ENCODE data around the gene BCL10.

BCL10 gene

GRCh38 chr1:85297855-85298629 is 21.6 kb upstream of the BCL10 start:
- peak; percentile 99 for DNase-seq (ENCODE audit: low read depth)

DNA sequence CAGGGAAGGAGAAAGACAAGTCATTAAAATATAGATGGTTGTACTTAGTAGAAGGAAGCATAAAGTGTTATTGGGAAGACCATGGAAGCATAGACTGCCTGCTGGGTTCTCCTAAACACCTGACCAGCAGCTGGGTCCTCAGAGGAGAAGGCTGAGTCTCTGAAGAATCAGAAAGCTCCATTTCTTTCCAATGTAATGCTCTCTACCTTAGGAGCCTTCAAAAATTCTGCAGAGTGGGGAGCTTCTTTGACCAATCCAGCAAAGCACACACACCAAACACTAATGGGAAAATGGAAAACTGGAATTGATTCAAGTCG is 21.1 kb upstream of the BCL10 start:
- DNase-seq (ENCODE audit: low read depth): no peak

DNA sequence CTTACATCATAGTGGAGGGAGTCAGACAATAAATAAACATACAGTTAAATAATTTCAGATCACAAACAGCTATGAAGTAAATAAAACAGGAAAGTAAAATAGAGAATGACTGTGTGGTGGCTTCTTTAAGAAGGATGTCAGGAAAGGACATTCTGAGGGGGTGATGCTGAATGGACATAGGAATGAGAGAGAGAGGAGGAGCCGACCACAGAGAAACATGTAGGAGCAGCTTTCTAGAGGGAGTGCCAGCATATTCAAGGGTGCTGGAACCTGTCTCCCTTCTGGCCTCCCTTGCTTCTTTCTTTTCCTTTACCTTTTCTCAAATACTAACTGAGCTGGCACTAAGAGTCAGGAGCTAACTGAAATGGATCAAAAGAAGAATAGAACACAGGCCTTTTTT is 20.5 kb upstream of the BCL10 start:
- peak; percentile 58 for DNase-seq (ENCODE audit: low read depth)

DNA sequence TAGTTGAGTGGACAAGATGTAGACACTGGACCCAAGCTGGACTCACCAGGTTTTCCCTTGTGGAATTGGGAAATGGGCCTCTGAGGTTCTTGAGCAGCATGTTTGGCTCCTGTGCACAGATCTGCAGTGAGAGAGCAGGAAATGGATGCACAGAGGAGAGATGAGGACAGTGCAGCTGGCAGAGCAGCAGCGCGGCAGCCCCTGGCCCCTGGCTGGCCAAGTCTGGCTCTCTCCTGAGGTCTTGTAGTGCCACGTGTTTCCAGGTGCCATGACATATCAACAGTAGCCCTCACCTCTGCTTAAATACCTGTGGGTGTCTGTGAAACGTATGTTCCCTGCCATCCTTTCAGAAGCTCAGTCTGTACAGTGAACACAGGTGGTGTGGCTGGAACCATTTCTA is 19.2 kb upstream of the BCL10 start:
- DNase-seq (ENCODE audit: low read depth): no peak

DNA sequence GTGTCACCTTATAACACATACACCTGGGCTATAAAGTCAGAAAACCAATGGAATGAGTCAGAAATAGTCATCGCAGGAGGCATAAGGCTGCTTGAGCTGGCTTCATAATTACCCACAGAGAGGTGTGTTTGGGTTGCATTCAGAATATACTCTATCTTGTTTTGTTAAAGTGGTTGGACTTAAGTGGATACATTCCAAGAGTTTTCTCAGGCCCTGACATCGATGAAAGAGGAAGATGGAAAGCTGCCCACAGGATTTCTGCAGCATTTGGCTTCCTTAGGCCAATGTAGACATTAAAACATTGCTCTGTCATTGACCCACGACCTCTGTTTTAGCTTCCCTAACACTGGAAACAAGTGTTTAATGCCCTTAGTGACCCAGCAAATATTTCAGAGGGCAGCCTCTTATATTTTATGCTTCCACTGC is 18.6 kb upstream of the BCL10 start:
- peak; percentile 32 for DNase-seq (ENCODE audit: low read depth)

- DNase-seq (ENCODE audit: low read depth): no peak
These were observed 14.4 kb upstream of the BCL10 start for GRCh38 chr1:85290826-85291225.

- DNase-seq (ENCODE audit: low read depth): no peak
These were observed 13.5 kb upstream of the BCL10 start for GRCh38 chr1:85289848-85290335.

GRCh38 chr1:85289207-85289847 is 12.9 kb upstream of the BCL10 start:
- peak; percentile 97 for DNase-seq (ENCODE audit: low read depth)

- no peak for DNase-seq (ENCODE audit: low read depth)
These were observed 7.8 kb upstream of the BCL10 start for GRCh38 chr1:85284202-85284601.

GRCh38 chr1:85283475-85284199 is 7.2 kb upstream of the BCL10 start:
- no peak for DNase-seq (ENCODE audit: low read depth)

- no peak for DNase-seq (ENCODE audit: low read depth)
These were observed 6.0 kb upstream of the BCL10 start for GRCh38 chr1:85282424-85282823.

GRCh38 chr1:85280636-85281035 is 4.2 kb upstream of the BCL10 start:
- no peak for DNase-seq (ENCODE audit: low read depth)

DNA sequence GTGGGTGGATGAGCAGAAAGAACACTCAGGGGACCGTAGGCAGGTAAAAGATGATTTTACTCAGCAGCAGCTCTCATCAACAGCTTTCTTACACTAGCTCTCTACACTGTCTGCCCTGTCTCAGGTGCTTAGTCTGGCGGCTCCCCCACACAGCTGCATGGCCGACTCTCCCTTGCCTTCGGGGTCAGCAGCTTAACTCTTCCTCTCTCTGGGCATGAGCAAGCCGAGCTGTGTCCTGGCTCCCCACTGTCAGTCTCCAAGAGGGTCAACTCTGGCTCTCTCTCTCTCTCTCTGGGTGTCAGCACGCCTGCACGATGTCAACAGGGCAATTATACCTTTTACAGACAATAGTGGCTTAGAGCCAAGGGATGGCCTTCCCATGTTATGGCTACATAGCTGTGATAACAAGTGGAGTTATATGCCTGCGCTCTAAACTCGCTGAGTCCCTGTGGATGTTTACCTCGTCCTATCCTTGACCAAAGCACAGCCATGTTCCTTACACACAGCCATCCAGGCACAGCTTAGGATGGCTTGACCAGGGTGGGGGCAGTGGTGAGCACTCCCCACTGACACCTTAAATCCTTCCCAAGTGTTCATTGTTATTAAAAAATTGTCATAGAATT is 3.1 kb upstream of the BCL10 start:
- DNase-seq (ENCODE audit: low read depth): no peak

DNA sequence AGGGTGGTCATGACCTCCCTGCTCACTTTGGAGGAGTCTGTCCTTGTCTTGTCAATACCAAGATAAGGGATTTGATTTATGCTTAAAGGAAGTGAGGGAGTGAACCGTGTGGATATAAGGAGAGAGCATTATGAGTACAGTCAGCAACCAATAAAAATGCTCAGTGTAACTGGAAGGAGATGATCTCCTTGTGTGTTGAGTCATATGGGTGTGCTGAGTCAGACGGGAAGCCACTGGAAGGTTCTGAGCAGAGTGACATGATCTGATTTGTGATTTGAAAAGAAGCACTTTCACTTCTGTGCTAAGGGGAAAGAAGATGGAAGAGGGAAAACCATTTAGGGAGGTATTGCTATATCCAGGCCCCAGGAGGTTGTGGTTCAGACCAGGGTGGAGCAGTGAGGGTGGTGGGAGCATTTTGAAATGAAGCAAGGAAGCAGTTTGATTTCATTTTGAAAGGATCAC is 2.5 kb upstream of the BCL10 start:
- peak; percentile 98 for DNase-seq (ENCODE audit: low read depth)

DNA sequence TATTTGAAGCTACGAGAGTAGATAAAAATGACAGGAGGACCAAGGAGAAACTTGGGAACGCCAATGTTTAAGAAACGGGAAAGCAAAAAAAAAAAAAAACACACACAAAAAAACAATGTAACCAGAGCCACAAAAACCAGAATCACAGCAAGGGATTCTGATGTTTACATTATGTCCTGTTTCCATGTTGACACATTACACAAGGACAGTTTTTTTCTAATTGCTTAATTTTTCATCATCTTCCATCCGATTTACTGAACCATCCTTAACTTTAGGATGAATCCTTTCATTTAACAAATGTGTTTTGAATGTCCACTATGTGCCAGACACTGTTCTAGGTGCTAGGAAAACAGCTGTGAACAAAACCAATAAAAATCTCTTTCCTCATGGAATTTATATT is 1.4 kb upstream of the BCL10 start:
- DNase-seq (ENCODE audit: low read depth): no peak

GRCh38 chr1:85276978-85277639 is 677 bp upstream of the BCL10 start:
- DNase-seq (ENCODE audit: low read depth): no peak

GRCh38 chr1:85275701-85276214 is 674 bp downstream of the BCL10 start:
- DNase-seq (ENCODE audit: low read depth): peak; percentile 31

- peak; percentile 83 for DNase-seq (ENCODE audit: low read depth)
These were observed 1.4 kb downstream of the BCL10 start for GRCh38 chr1:85274969-85275453.

DNA sequence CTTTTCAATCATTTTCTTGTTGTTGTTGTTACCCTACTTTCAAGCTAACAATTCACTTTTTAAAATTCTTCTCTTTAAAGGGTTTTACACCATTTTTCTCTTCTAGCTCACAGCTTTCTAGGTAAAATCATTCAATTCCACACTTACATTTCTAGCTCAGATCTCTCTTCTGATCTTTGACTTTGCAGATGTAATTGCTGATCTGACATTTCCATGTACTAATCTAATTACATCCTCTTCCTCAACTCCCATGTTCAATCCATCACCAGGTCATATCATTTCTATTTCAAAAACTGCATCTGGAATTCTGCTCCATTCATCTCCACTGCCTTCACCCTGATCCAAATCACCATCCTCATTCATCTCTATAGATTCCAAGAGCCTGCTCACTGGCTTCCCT is 3.0 kb downstream of the BCL10 start:
- DNase-seq (ENCODE audit: low read depth): no peak

- DNase-seq (ENCODE audit: low read depth): no peak
These were observed 7.4 kb downstream of the BCL10 start for GRCh38 chr1:85268801-85269585.

GRCh38 chr1:85267313-85267712 is 9.1 kb downstream of the BCL10 start:
- DNase-seq (ENCODE audit: low read depth): no peak

Data from iris pigment epithelial cell (primary cell).